Measurements from ENCODE around the gene KERA. TPM values are rescaled to one million over a fixed set of nuclear protein-coding genes. Genes with fewer than 3 reads are reported as not detected.

Gene KERA
- total and polyA plus RNA-seq, 2 experiments from 2014 or later, result not detected

DNA sequence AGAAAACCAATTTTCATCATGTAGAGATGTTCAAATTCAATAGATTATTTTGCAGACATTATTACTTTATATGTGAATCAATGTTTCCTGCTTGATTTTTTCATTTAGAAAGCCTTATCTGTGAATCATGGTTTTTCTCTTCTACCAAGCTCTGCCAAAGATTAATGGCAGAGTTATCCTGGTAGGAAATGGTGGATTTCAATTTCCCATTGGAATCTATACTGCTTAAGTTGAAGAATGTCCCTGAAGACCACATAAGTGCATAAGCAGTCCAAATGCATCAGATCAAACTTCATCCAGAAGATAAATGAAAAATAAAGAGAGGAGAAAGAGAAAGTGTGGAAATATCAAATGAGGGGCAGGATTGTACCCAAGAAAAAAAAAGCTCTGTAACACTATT lies 48.5 kb upstream of the KERA start:
- Mint-ChIP-seq H3K36me3 (ENCODE audit: low read depth) (no peaks in the 10 kb centered on the region), H3K27ac (no peak overlapping the region), H3K4me1 (peaks cover 2% of the 10 kb centered on the region; the same call in 2 of the 3 replicates), H3K9me3 (no peaks in the 10 kb centered on the region), H3K27me3 (ENCODE audit: insufficient read depth, low read depth, poor library complexity) (no peaks in the 10 kb centered on the region), H3K4me3 (no peak overlapping the region)
- Histone ChIP-seq H2AFZ (no peak overlapping the region), H4K20me1 (replicated peaks; ENCODE audit: insufficient read depth) (no peaks in the 10 kb centered on the region), H3K27ac (ENCODE audit: low read depth) (no peak overlapping the region), H3K4me2 (no peak overlapping the region), H3K4me3 (no peak overlapping the region), H3K36me3 (ENCODE audit: insufficient read depth) (no peaks in the 10 kb centered on the region), H3K9me2 (ENCODE audit: insufficient read depth) (no peaks in the 10 kb centered on the region), H3K79me2 (replicated peaks; ENCODE audit: insufficient read depth) (no peaks in the 10 kb centered on the region), H3K27me3 (ENCODE audit: insufficient read depth) (no peaks in the 10 kb centered on the region), H3F3A (replicated peaks; ENCODE audit: low read depth) (no peaks in the 10 kb centered on the region), H3K4me1 (ENCODE audit: insufficient read depth) (no peaks in the 10 kb centered on the region)
- DNase-seq (ENCODE audit: low spot score) (no peak), ATAC-seq (no peak)
- TF ChIP-seq, protein P1, sequence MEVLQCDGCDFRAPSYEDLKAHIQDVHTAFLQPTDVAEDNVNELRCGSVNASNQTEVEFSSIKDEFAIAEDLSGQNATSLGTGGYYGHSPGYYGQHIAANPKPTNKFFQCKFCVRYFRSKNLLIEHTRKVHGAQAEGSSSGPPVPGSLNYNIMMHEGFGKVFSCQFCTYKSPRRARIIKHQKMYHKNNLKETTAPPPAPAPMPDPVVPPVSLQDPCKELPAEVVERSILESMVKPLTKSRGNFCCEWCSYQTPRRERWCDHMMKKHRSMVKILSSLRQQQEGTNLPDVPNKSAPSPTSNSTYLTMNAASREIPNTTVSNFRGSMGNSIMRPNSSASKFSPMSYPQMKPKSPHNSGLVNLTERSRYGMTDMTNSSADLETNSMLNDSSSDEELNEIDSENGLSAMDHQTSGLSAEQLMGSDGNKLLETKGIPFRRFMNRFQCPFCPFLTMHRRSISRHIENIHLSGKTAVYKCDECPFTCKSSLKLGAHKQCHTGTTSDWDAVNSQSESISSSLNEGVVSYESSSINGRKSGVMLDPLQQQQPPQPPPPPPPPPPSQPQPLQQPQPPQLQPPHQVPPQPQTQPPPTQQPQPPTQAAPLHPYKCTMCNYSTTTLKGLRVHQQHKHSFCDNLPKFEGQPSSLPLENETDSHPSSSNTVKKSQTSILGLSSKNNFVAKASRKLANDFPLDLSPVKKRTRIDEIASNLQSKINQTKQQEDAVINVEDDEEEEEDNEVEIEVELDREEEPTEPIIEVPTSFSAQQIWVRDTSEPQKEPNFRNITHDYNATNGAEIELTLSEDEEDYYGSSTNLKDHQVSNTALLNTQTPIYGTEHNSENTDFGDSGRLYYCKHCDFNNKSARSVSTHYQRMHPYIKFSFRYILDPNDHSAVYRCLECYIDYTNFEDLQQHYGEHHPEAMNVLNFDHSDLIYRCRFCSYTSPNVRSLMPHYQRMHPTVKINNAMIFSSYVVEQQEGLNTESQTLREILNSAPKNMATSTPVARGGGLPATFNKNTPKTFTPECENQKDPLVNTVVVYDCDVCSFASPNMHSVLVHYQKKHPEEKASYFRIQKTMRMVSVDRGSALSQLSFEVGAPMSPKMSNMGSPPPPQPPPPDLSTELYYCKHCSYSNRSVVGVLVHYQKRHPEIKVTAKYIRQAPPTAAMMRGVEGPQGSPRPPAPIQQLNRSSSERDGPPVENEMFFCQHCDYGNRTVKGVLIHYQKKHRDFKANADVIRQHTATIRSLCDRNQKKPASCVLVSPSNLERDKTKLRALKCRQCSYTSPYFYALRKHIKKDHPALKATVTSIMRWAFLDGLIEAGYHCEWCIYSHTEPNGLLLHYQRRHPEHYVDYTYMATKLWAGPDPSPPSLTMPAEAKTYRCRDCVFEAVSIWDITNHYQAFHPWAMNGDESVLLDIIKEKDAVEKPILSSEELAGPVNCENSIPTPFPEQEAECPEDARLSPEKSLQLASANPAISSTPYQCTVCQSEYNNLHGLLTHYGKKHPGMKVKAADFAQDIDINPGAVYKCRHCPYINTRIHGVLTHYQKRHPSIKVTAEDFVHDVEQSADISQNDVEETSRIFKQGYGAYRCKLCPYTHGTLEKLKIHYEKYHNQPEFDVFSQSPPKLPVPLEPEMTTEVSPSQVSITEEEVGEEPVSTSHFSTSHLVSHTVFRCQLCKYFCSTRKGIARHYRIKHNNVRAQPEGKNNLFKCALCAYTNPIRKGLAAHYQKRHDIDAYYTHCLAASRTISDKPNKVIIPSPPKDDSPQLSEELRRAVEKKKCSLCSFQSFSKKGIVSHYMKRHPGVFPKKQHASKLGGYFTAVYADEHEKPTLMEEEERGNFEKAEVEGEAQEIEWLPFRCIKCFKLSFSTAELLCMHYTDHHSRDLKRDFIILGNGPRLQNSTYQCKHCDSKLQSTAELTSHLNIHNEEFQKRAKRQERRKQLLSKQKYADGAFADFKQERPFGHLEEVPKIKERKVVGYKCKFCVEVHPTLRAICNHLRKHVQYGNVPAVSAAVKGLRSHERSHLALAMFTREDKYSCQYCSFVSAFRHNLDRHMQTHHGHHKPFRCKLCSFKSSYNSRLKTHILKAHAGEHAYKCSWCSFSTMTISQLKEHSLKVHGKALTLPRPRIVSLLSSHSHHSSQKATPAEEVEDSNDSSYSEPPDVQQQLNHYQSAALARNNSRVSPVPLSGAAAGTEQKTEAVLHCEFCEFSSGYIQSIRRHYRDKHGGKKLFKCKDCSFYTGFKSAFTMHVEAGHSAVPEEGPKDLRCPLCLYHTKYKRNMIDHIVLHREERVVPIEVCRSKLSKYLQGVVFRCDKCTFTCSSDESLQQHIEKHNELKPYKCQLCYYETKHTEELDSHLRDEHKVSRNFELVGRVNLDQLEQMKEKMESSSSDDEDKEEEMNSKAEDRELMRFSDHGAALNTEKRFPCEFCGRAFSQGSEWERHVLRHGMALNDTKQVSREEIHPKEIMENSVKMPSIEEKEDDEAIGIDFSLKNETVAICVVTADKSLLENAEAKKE (CRISPR knock-in tag; IDR thresholded peaks at IDR 0.05), result no peak
- TF ChIP-seq NANOG (IDR thresholded peaks at IDR 0.05; ENCODE audit: borderline replicate concordance), result no peak
- TF ChIP-seq STAT1 (IDR thresholded peaks at IDR 0.05; ENCODE audit: unreplicated experiment), result no peak
- TF ChIP-seq POLR2AphosphoS5 (IDR thresholded peaks at IDR 0.05; ENCODE audit: low read depth), result no peak
- no peak for TF ChIP-seq ZNF114 (CRISPR knock-in tag; IDR thresholded peaks at IDR 0.05)
- no peak for TF ChIP-seq CREB1 (CRISPR knock-in tag; IDR thresholded peaks at IDR 0.05; ENCODE audit: low read depth)
- no peak for TF ChIP-seq CTCF (conservative IDR thresholded peaks at IDR 0.05; ENCODE audit: low read depth in 2 of 2)
